ENCODE data around the gene GALNT18.

- TF ChIP-seq POLR2A (IDR thresholded peaks at IDR 0.05) (no peak), POLR2AphosphoS5 (IDR thresholded peaks at IDR 0.05) (no peak), CTCF (IDR thresholded peaks at IDR 0.05) (no peak)
Observed at GRCh38 chr11:11373934-11374333, 247.9 kb downstream of the GALNT18 start.

Measured in breast epithelium (tissue), 3 donors.